ENCODE data around the gene COQ4.

The COQ4 gene

DNA sequence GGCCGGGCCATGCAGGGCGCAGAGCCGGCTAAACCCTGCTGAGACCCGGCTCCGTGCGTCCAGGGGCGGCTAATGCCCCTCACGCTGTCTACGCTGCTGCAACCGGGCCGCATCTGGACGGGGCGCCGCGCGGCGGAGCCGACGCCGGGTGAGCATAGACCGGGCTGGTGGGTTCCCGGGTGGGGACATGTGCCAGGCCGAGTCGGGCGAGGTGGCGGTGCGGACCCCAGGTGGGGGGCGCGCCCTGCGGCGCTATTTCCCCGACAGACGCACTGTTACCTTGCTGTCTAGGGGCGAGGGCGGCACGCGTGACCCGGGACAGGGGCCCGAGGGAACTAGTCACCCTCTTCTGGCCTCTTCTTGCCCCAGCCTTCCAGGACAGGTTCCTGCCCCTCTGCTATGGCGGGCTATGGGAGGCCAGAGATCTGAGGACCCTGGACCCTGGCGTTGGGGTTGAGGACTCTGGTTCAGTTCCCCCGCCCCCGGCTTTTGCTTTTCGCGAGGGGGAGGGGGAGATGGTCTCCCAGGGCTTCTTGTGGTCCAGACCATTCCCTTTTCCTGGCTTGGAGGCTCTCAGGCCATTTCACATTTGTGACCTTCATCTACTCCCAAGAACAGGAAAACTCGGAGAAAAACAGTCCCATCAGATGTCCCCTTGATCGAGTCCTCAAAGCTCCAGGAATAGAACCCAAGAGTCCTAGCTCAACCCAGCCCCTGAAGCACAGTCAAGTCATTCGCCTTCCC, 18.2 kb downstream of the COQ4 start:
- H3K36me3 ChIP-seq (ENCODE audit: insufficient read depth, low read length): no peaks in the 10 kb centered on the region
- H3K27me3 ChIP-seq (ENCODE audit: insufficient read depth, low read length, poor library complexity, severe bottlenecking): no peaks in the 10 kb centered on the region
- peak overlapping the region; percentile 97 for H3K4me2 ChIP-seq (ENCODE audit: low read depth, low read length, poor library complexity, severe bottlenecking)
- H3F3A ChIP-seq (ENCODE audit: low read depth): no peaks in the 10 kb centered on the region
- H2AFZ ChIP-seq (ENCODE audit: low read length): peak overlapping the region; percentile 68
- H3K9ac ChIP-seq (ENCODE audit: low read depth, low read length, poor library complexity, severe bottlenecking): peak overlapping the region; percentile 65
- H3K9me2 ChIP-seq (replicated peaks; ENCODE audit: low read depth, low read length): no peaks in the 10 kb centered on the region
- H3K79me2 ChIP-seq (ENCODE audit: insufficient read depth, low read length): no peaks in the 10 kb centered on the region
- TF ChIP-seq, protein P1, sequence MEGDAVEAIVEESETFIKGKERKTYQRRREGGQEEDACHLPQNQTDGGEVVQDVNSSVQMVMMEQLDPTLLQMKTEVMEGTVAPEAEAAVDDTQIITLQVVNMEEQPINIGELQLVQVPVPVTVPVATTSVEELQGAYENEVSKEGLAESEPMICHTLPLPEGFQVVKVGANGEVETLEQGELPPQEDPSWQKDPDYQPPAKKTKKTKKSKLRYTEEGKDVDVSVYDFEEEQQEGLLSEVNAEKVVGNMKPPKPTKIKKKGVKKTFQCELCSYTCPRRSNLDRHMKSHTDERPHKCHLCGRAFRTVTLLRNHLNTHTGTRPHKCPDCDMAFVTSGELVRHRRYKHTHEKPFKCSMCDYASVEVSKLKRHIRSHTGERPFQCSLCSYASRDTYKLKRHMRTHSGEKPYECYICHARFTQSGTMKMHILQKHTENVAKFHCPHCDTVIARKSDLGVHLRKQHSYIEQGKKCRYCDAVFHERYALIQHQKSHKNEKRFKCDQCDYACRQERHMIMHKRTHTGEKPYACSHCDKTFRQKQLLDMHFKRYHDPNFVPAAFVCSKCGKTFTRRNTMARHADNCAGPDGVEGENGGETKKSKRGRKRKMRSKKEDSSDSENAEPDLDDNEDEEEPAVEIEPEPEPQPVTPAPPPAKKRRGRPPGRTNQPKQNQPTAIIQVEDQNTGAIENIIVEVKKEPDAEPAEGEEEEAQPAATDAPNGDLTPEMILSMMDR (conservative IDR thresholded peaks at IDR 0.05; ENCODE audit: low read length): no peak
- TF ChIP-seq EZH2phosphoT487 (IDR thresholded peaks at IDR 0.05; ENCODE audit: borderline replicate concordance): no peak
- H4K20me1 ChIP-seq (ENCODE audit: insufficient read depth, low read length, poor library complexity, severe bottlenecking): no peaks in the 10 kb centered on the region
- peaks cover 6% of the 10 kb centered on the region for H3K4me1 ChIP-seq (ENCODE audit: insufficient read depth, low read length, poor library complexity, severe bottlenecking)
- peak overlapping the region; percentile 76 for H3K4me3 ChIP-seq (ENCODE audit: low read length, poor library complexity, severe bottlenecking)
- no peaks in the 10 kb centered on the region for H3K9me3 ChIP-seq (ENCODE audit: insufficient read depth, low read depth, low read length)

DNA sequence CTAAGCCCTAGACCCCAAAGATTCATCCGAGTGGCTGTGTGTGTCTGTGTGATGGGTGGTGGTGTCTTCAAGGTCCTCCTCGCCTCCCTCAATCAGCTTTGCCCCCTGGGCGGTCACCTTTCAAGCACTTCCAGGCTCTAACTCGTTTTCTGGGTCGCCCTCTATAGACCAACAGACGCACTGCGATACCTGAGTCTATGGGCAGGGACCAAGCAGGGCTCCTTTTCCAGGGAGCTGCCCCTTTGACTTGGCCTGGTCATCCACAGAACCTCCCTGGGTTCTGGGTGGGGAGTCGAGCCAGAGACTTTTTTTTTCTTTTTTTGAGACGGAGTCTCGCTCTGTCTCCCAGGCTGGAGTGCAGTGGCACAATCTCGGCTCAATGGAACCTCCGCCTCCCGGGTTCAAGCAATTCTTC, 18.8 kb downstream of the COQ4 start:
- H3K9me3 ChIP-seq (ENCODE audit: insufficient read depth, low read depth, low read length): no peaks in the 10 kb centered on the region
- no peaks in the 10 kb centered on the region for H3K9me2 ChIP-seq (replicated peaks; ENCODE audit: low read depth, low read length)
- no peak for TF ChIP-seq EZH2phosphoT487 (IDR thresholded peaks at IDR 0.05; ENCODE audit: borderline replicate concordance)
- TF ChIP-seq, protein P1 (conservative IDR thresholded peaks at IDR 0.05; ENCODE audit: low read length): peak; percentile 73
- peak overlapping the region; percentile 76 for H3K4me3 ChIP-seq (ENCODE audit: low read length, poor library complexity, severe bottlenecking)
- H3F3A ChIP-seq (ENCODE audit: low read depth): no peaks in the 10 kb centered on the region
- no peaks in the 10 kb centered on the region for H3K36me3 ChIP-seq (ENCODE audit: insufficient read depth, low read length)
- H2AFZ ChIP-seq (ENCODE audit: low read length): peak overlapping the region; percentile 68
- peak overlapping the region; percentile 65 for H3K9ac ChIP-seq (ENCODE audit: low read depth, low read length, poor library complexity, severe bottlenecking)
- no peaks in the 10 kb centered on the region for H4K20me1 ChIP-seq (ENCODE audit: insufficient read depth, low read length, poor library complexity, severe bottlenecking)
- no peaks in the 10 kb centered on the region for H3K79me2 ChIP-seq (ENCODE audit: insufficient read depth, low read length)
- no peaks in the 10 kb centered on the region for H3K27me3 ChIP-seq (ENCODE audit: insufficient read depth, low read length, poor library complexity, severe bottlenecking)
- H3K4me2 ChIP-seq (ENCODE audit: low read depth, low read length, poor library complexity, severe bottlenecking): peak overlapping the region; percentile 97
- peaks cover 6% of the 10 kb centered on the region for H3K4me1 ChIP-seq (ENCODE audit: insufficient read depth, low read length, poor library complexity, severe bottlenecking)

DNA sequence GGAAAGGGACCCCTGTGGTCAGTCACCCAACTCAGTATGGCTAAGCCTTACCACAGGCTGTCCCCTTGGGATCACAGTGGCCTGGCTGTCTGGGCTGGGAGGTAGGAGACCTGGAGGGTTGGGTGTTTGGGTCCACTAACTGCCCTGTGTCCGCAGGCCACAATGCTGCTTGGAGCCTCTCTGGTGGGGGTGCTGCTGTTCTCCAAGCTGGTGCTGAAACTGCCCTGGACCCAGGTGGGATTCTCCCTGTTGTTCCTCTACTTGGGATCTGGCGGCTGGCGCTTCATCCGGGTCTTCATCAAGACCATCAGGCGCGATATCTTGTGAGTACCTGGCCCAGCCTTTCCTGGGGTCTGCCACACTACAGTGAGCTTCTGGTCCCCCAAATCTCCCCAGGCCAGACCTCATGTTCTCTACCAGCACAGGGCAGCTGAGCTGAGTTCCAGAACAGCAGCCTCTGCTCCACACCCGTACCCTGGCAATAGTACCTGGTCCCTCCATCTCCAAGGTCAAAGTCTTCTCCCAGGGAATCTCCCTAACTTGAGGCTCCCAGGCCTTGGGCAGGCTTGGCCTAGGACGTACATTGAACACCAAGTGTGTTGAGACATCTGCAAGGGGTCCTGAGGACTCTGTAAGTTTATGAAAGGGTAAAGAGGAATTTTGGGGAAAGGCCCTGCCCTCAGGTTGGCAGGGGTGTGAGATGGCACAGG, 20.5 kb downstream of the COQ4 start:
- Histone ChIP-seq H3K9me3 (ENCODE audit: insufficient read depth, low read depth, low read length) (no peaks in the 10 kb centered on the region), H3K79me2 (ENCODE audit: insufficient read depth, low read length) (no peaks in the 10 kb centered on the region), H3K36me3 (ENCODE audit: insufficient read depth, low read length) (no peaks in the 10 kb centered on the region), H3K4me3 (ENCODE audit: low read length, poor library complexity, severe bottlenecking) (no peak overlapping the region), H3F3A (ENCODE audit: low read depth) (no peaks in the 10 kb centered on the region), H3K9ac (ENCODE audit: low read depth, low read length, poor library complexity, severe bottlenecking) (no peak overlapping the region), H2AFZ (ENCODE audit: low read length) (no peak overlapping the region), H3K9me2 (replicated peaks; ENCODE audit: low read depth, low read length) (no peaks in the 10 kb centered on the region), H4K20me1 (ENCODE audit: insufficient read depth, low read length, poor library complexity, severe bottlenecking) (no peaks in the 10 kb centered on the region), H3K27me3 (ENCODE audit: insufficient read depth, low read length, poor library complexity, severe bottlenecking) (no peaks in the 10 kb centered on the region), H3K4me2 (ENCODE audit: low read depth, low read length, poor library complexity, severe bottlenecking) (no peak overlapping the region), H3K4me1 (ENCODE audit: insufficient read depth, low read length, poor library complexity, severe bottlenecking) (peaks cover 6% of the 10 kb centered on the region)
- TF ChIP-seq, protein P1 (conservative IDR thresholded peaks at IDR 0.05; ENCODE audit: low read length): no peak
- no peak for TF ChIP-seq EZH2phosphoT487 (IDR thresholded peaks at IDR 0.05; ENCODE audit: borderline replicate concordance)

Data from Loucy (cell line).